ENCODE measurements around the gene CORO7.

The CORO7 gene

DNA sequence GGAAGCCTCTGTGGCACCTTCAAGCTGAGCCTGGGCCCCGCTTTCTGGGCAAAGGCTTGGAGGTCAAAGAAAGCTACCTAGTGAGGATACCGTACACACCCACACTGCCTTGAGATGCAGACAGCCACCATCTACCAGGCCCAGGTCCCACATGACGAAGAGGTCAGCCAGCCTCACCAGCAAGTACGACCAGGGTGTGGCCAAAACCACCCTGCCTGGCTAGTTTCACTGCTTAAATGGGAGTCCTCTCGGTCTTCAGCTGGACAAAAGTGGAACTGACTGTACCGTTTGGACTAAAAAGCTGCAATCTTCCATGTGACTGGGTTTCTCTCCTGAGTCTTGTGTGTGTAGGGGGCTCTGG, 23.2 kb downstream of the CORO7 start:
- no peak for DNase-seq (ENCODE audit: low read depth)
- TF ChIP-seq, protein P1, sequence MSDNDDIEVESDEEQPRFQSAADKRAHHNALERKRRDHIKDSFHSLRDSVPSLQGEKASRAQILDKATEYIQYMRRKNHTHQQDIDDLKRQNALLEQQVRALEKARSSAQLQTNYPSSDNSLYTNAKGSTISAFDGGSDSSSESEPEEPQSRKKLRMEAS (IDR thresholded peaks at IDR 0.05; ENCODE audit: low read depth, low read length) = no peak
- TF ChIP-seq, protein P2, sequence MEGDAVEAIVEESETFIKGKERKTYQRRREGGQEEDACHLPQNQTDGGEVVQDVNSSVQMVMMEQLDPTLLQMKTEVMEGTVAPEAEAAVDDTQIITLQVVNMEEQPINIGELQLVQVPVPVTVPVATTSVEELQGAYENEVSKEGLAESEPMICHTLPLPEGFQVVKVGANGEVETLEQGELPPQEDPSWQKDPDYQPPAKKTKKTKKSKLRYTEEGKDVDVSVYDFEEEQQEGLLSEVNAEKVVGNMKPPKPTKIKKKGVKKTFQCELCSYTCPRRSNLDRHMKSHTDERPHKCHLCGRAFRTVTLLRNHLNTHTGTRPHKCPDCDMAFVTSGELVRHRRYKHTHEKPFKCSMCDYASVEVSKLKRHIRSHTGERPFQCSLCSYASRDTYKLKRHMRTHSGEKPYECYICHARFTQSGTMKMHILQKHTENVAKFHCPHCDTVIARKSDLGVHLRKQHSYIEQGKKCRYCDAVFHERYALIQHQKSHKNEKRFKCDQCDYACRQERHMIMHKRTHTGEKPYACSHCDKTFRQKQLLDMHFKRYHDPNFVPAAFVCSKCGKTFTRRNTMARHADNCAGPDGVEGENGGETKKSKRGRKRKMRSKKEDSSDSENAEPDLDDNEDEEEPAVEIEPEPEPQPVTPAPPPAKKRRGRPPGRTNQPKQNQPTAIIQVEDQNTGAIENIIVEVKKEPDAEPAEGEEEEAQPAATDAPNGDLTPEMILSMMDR (IDR thresholded peaks at IDR 0.05; ENCODE audit: low read depth, low read length) = no peak
- TF ChIP-seq POLR2A (IDR thresholded peaks at IDR 0.05; ENCODE audit: extremely low read depth, insufficient read length) (no peak), MYC (IDR thresholded peaks at IDR 0.05; ENCODE audit: low read depth, low read length) (no peak)
- no peak overlapping the region for H3K4me3 ChIP-seq (ENCODE audit: low read depth, low read length)

DNA sequence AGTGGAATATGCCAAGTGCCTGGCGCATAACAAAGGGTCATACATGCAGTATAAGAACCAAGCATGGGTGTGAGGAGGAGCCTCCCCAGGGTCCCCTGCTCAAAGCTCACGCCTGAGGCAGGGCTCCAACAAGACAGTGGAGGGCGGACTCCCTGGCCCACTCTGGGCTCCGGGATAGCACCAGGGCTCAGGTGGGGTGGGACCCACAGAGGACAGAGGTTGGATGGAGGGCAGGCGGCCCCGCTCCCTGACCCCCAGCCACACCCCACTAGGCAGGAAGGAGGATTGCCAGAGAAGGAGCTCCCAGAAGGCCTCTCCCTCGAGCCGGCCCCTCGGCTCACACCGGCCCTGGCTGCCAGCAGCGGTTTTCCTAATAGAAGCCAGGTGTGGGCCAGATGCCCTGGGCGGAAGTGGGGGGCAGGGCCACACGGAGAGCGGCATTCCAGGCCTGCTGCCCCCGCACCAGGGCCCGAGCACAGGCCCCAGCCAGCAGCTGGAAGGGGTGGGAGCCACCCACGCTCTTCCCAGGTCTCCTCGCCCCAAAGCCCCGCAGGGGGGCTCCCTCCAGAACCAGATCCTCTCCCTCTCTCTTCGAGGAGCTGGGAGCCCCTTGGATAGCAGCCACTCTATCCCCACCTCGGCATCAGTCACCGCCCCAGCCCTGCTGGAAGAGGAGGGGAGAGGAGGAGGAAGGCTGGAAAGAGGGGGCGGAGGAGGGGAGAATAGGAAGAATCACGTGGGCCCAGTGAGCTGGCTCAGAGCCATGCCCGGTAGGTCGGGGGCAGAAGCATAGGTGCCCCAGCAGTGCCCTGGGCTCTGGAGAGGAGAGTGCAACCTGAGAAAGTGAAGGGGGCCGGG, 23.8 kb downstream of the CORO7 start:
- DNase-seq (ENCODE audit: low read depth) = no peak
- TF ChIP-seq, protein P2 (IDR thresholded peaks at IDR 0.05; ENCODE audit: low read depth, low read length) = no peak
- no peak overlapping the region for H3K4me3 ChIP-seq (ENCODE audit: low read depth, low read length)

DNA sequence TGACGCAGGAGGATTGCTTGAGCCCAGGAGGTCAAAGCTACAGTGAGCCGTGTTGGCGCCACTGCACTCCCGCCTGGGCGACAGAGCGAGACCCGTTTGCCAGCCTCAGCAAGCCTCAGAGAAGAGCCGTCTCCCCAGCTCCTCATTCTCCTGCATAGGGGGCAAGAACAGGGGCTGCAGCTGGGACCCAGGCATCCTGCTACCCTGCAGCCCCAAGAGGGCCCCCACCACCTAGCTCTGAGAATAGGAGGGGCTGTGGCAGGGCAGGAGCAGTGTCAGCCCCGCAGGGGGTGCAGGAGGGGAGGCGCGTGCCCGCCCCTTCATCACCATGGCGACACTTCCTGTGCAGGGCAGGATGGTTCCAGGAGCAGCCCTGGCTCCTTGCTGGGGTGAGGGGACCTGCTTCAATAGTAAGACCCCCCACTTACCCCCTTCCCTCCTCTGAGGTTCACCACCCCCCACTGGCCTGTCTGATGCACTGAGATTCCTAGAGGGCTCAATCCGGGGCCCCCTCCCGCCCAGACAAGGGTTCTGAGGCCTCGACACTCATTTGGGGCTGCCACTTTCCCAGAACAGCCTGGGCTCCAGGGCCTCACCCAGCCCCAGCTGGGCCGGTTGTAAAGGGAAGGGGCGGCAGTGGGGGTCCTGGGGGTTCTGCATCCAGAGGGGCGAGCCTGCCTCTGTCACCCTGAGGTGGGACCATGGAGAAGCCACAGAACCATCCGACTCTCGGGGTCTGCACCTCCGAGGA, 24.6 kb downstream of the CORO7 start:
- TF ChIP-seq MYC (IDR thresholded peaks at IDR 0.05; ENCODE audit: low read depth, low read length) = no peak
- no peak for TF ChIP-seq POLR2A (IDR thresholded peaks at IDR 0.05; ENCODE audit: extremely low read depth, insufficient read length)
- TF ChIP-seq, protein P1 (IDR thresholded peaks at IDR 0.05; ENCODE audit: low read depth, low read length) = no peak
- TF ChIP-seq, protein P2 (IDR thresholded peaks at IDR 0.05; ENCODE audit: low read depth, low read length) = no peak
- no peak for DNase-seq (ENCODE audit: low read depth)
- no peak overlapping the region for H3K4me3 ChIP-seq (ENCODE audit: low read depth, low read length)

DNA sequence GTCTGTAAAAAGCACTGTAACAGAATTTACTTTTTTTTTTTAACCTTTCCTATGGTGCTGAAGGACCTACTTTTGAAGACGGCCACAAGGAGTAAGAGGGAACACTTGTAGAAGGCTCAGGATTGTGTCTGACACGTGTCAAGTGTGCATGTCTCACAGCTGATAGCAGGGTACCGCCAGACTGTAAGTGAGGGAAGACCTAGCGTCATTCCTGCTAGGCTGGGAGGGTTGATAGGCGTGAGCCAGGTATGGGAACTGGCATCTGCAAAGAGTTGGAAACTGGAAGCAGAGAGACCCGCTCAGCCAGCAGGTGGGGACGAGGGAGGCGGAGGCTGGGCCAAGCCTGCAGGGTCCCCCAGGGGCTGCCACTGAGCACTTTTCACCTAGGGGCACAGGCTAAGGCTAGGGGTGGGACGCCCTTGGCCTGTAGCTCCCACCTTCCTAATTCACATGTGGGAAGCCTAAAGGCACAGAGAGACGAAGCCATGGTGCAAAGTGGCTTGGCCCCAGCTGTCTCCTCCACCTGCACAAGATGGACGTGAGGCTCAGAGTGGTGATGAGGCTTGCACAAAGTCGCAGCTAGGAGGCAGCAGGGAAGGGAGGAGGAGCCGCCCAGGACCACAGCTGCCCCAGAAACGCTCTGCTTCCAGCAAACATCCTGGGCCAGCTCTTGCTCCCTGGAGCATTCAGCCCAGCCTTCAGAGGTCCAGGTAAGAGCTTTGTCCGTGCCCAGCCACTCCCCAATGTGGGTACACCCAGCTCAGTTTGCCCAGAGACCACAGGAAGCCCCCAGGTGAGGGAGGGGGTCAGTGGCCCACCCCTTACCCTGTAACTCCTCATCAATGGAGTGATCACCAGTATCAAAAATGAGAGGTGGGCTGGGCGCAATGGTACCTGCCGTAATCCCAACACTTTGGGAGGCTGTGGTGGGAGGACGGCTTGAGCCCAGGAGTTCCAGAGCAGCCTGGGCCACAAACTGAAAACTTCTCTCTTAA, 25.8 kb downstream of the CORO7 start:
- no peak for TF ChIP-seq POLR2A (IDR thresholded peaks at IDR 0.05; ENCODE audit: extremely low read depth, insufficient read length)
- TF ChIP-seq, protein P2 (IDR thresholded peaks at IDR 0.05; ENCODE audit: low read depth, low read length) = no peak
- TF ChIP-seq, protein P1 (IDR thresholded peaks at IDR 0.05; ENCODE audit: low read depth, low read length) = no peak
- TF ChIP-seq MYC (IDR thresholded peaks at IDR 0.05; ENCODE audit: low read depth, low read length) = no peak
- H3K4me3 ChIP-seq (ENCODE audit: low read depth, low read length) = no peak overlapping the region

DNA sequence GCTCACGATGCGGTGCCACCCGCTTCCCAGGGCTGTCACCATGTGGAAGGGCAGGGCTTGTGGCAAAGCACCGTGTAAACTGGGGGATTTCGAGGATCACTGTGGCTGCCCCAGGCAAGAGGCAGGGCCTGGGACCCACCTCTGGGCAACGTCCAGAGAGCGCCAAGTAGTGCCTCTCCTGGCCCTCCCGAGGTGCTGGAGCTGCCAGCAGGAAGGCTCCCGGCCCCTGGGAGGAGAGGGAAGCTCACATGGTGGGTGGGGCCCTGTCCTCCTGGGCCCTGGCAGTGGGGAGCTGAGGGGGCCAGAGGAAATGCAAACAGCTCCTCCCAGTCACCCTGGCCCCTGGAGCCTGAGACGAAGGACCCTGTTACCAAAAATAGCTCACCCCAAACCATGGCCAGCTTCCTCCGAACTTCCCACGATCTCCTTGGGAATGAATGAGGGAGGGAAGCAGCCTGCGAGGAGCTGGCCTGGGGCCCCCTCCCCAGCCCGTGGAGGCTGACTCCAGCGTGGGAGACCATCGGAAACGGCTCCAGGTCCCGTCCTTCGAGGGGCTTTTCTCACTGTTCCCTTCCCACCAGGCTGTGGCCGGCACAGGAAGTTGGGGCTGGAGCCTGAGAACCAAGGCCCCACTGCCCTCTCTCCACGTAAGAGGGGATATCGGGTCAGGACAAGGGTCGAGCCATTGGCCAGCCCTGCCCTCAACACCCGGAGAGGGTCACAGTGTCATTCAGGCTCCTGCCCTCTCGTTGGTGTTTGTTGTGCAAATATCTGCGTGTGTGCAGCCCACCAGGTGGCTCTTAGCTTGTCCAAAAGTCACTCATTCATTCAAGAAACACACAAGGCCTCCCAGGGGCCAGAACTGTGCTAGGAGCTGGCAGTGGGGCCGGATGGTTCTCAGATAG, 27.1 kb downstream of the CORO7 start:
- no peak overlapping the region for H3K4me3 ChIP-seq (ENCODE audit: low read depth, low read length)
- no peak for DNase-seq (ENCODE audit: low read depth)
- TF ChIP-seq POLR2A (IDR thresholded peaks at IDR 0.05; ENCODE audit: extremely low read depth, insufficient read length) = no peak
- TF ChIP-seq, protein P1 (IDR thresholded peaks at IDR 0.05; ENCODE audit: low read depth, low read length) = no peak

More for the DNA sequence above, 25.8 kb downstream of the CORO7 start:
- no peak for DNase-seq (ENCODE audit: low read depth)

Data from NB4 (cell line).